ENCODE measurements around the gene ITGA11. TPM values are rescaled to one million over a fixed set of nuclear protein-coding genes. Genes with fewer than 3 reads are reported as not detected.

ITGA11 gene
- polyA plus RNA-seq, 1 of the 3 experiments (the other 2 are of a cell fraction) = 0.49 TPM

GRCh38 chr15:68470049-68470742 is 38.2 kb upstream of the ITGA11 start:
- H3K27ac ChIP-seq (ENCODE audit: low read depth in 2 of 2, low read length in 1 of 2) = peak overlapping the region in 1 of 2 experiments; percentile 54; a peak in 1 of 4 replicates

More at GRCh38 chr15:68470049-68470742, 38.2 kb upstream of the ITGA11 start:
- H3K4me2 ChIP-seq = peak overlapping the region; percentile 41; the same call in 1 of the 2 replicates
- WGBS (ENCODE audit: low lambda C conversion rate) = 81% methylated on average over 10 of the region's 14 CpGs
- peaks cover 7 to 26% of the 10 kb centered on the region in 2 experiments; a peak in 3 of 4 replicates for H3K4me1 ChIP-seq (ENCODE audit: control insufficient read depth in 1 of 2, insufficient read depth in 2 of 2, low read depth in 1 of 2, low read length in 1 of 2)
- TF ChIP-seq FOXJ3 (CRISPR knock-in tag; IDR thresholded peaks at IDR 0.05) (no peak), NFIC (IDR thresholded peaks at IDR 0.05; ENCODE audit: borderline replicate concordance) (no peak), SIN3A (IDR thresholded peaks at IDR 0.05; ENCODE audit: borderline replicate concordance, low read depth, low read length) (no peak), TEAD4 (IDR thresholded peaks at IDR 0.05; ENCODE audit: borderline replicate concordance, insufficient read depth) (no peak), RAD21 (IDR thresholded peaks at IDR 0.05; ENCODE audit: low read length) (no peak), EZH2phosphoT487 (IDR thresholded peaks at IDR 0.05; ENCODE audit: borderline replicate concordance, low read depth) (no peak), TAF1 (IDR thresholded peaks at IDR 0.05; ENCODE audit: borderline replicate concordance, low read depth, low read length) (no peak), MXI1 (IDR thresholded peaks at IDR 0.05; ENCODE audit: low read depth, low read length) (no peak), TCF12 (IDR thresholded peaks at IDR 0.05) (no peak; the same call in 1 of the 2 replicates), JUND (IDR thresholded peaks at IDR 0.05) (no peak), MAX (IDR thresholded peaks at IDR 0.05; ENCODE audit: low read depth) (no peak), ELF1 (IDR thresholded peaks at IDR 0.05) (no peak), RFX5 (IDR thresholded peaks at IDR 0.05; ENCODE audit: low read length) (no peak), USF2 (IDR thresholded peaks at IDR 0.05; ENCODE audit: borderline replicate concordance, low read depth, low read length) (no peak), SMC3 (IDR thresholded peaks at IDR 0.05; ENCODE audit: low read depth, low read length) (no peak)
- TF ChIP-seq, protein P1, sequence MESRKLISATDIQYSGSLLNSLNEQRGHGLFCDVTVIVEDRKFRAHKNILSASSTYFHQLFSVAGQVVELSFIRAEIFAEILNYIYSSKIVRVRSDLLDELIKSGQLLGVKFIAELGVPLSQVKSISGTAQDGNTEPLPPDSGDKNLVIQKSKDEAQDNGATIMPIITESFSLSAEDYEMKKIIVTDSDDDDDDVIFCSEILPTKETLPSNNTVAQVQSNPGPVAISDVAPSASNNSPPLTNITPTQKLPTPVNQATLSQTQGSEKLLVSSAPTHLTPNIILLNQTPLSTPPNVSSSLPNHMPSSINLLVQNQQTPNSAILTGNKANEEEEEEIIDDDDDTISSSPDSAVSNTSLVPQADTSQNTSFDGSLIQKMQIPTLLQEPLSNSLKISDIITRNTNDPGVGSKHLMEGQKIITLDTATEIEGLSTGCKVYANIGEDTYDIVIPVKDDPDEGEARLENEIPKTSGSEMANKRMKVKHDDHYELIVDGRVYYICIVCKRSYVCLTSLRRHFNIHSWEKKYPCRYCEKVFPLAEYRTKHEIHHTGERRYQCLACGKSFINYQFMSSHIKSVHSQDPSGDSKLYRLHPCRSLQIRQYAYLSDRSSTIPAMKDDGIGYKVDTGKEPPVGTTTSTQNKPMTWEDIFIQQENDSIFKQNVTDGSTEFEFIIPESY (IDR thresholded peaks at IDR 0.05; ENCODE audit: borderline replicate concordance, low read depth) = no peak
- TF ChIP-seq, protein P2, sequence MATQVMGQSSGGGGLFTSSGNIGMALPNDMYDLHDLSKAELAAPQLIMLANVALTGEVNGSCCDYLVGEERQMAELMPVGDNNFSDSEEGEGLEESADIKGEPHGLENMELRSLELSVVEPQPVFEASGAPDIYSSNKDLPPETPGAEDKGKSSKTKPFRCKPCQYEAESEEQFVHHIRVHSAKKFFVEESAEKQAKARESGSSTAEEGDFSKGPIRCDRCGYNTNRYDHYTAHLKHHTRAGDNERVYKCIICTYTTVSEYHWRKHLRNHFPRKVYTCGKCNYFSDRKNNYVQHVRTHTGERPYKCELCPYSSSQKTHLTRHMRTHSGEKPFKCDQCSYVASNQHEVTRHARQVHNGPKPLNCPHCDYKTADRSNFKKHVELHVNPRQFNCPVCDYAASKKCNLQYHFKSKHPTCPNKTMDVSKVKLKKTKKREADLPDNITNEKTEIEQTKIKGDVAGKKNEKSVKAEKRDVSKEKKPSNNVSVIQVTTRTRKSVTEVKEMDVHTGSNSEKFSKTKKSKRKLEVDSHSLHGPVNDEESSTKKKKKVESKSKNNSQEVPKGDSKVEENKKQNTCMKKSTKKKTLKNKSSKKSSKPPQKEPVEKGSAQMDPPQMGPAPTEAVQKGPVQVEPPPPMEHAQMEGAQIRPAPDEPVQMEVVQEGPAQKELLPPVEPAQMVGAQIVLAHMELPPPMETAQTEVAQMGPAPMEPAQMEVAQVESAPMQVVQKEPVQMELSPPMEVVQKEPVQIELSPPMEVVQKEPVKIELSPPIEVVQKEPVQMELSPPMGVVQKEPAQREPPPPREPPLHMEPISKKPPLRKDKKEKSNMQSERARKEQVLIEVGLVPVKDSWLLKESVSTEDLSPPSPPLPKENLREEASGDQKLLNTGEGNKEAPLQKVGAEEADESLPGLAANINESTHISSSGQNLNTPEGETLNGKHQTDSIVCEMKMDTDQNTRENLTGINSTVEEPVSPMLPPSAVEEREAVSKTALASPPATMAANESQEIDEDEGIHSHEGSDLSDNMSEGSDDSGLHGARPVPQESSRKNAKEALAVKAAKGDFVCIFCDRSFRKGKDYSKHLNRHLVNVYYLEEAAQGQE (IDR thresholded peaks at IDR 0.05; ENCODE audit: low read depth, low read length) = no peak
- TF ChIP-seq, protein P3, sequence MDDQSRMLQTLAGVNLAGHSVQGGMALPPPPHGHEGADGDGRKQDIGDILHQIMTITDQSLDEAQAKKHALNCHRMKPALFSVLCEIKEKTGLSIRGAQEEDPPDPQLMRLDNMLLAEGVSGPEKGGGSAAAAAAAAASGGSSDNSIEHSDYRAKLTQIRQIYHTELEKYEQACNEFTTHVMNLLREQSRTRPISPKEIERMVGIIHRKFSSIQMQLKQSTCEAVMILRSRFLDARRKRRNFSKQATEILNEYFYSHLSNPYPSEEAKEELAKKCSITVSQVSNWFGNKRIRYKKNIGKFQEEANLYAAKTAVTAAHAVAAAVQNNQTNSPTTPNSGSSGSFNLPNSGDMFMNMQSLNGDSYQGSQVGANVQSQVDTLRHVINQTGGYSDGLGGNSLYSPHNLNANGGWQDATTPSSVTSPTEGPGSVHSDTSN (IDR thresholded peaks at IDR 0.05) = no peak
- no peaks in the 10 kb centered on the region for H3K79me2 ChIP-seq (ENCODE audit: insufficient read depth)
- H3K36me3 ChIP-seq (replicated peaks in 1 of 2; ENCODE audit: control insufficient read depth in 1 of 2, insufficient read depth in 2 of 2, low read length in 1 of 2) = no peaks in the 10 kb centered on the region
- no peaks in the 10 kb centered on the region for H3F3A ChIP-seq (replicated peaks; ENCODE audit: insufficient read depth)
- no peak overlapping the region for H3K4me3 ChIP-seq (ENCODE audit: low read depth in 2 of 2, low read length in 1 of 2)
- ChIA-PET CTCF (interaction anchor here (1.1 to 1.5 kb wide), 3 partner anchors 16 to 204 kb away, joined by 3 to 4 read pairs (median 3); no protein-coding TSS in a partner anchor), POLR2A (no interaction called here)
- no peaks in the 10 kb centered on the region for H3K9me3 ChIP-seq
- H4K20me1 ChIP-seq (ENCODE audit: insufficient read depth) = no peaks in the 10 kb centered on the region
- no peak for DNase-seq
- H3K27me3 ChIP-seq (ENCODE audit: insufficient read depth) = no peaks in the 10 kb centered on the region
- H3K9me2 ChIP-seq = no peaks in the 10 kb centered on the region
- H2AFZ ChIP-seq (ENCODE audit: low read depth) = no peak overlapping the region
- H3K9ac ChIP-seq = no peak overlapping the region

Measured in SK-N-SH (cell line).